ENCODE measurements around the gene NEO1.
A peak's percentile ranks its signal among the peaks of the same experiment; 100 is the strongest.
"Not testable (repeated sequence)": the region's sequence is repeated elsewhere in the genome, so short reads cannot be mapped to it uniquely, and the experiment has no call there.

Gene NEO1

DNA sequence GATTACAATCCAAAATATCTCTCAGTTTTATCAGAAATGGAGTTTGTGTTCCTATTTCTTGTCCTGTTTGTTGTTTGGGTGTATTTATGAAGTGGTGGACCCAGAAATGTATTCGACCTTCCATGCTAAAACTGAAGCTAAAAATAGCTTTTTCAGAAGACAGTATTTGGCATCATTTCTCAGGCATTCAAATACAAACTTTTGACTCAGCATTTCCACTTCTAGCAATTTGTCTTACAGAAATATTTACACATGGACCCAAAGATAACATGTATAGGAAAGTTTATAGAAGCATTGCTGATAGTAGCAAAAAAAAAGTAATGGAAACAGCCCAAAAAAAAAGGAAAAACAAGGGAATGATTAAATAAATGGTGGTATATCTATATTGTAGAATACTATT is 160.2 kb downstream of the NEO1 start:
- DNase-seq = no peak

DNA sequence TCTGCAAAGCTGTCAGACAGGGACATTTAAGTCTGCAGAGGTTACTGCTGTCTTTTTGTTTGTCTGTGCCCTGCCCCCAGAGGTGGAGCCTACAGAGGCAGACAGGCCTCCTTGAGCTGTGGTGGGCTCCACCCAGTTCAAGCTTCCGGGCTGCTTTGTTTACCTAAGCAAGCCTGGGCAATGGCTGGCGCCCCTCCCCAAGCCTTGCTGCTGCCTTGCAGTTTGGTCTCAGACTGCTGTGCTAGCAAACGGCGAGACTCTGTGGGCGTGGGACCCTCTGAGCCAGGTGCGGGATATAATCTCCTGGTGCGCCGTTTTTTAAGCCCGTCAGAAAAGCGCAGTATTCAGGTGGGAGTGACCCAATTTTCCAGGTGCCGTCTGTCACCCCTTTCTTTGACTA is 169.2 kb downstream of the NEO1 start:
- not testable (repeated sequence) for DNase-seq

DNA sequence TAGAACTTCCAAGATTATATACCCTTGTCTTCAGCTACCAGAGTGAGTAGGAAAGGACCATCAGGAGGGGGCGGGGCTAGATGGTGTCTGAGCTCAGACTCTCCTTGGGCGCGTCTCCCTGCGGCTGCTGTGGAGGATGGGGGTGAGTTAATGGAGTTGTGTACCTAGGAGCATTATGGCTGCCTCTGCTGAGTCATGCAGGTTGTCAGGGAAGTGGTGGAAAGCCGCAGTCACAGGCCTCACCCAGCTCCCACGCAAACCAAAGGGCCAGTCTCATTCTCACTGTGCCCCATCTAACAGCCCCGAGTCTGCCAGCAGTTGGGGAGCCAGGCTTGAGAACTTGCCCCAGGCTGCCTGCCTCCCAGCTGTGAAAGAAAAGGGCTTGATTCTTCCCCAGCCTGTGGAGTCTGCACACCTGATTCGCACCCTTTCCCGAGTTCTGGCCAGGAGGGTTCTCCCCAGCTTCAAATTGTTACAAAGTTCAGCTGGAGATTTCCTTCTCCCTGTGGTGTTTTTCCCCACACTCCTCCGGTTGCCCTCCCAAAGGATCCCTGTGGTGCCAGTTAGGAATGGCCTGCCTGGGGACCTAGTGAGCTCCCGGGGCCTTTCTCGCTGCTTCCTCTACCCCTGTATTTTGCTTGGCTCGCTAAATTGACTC is 173.2 kb downstream of the NEO1 start:
- no peak for DNase-seq

DNA sequence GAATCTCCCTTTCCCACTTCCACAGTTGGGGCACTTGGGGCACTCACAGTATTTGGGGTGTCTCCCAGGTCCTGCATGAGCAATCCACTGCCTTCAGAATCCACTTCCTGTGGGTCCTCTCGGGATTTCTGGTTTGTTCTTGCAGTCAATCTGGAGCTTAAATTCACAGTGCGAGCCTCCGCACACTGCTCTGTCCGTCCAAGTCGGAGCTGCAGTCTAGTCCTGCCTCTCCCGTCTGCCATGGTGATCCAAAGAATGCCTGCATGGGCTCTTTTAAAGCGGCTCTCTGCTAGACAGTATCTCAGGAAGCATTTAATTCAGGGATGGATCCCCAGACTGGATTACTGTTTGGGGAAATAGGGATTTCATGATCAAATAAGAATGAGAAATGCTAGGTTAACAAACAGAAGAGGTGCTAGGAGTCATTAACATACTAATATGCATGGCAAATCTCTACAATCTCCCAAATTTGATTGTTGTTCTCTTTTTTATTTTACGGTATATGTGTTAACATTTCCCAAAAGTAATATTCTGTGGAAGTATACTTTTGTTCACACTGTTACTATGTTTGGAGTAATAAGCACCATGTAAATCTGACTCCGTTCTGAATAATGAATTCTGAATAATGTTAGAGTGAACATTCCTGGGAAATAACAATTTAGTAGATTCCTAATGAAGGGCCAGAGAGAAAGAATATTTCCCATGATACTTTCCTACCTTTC is 174.0 kb downstream of the NEO1 start:
- no peak for DNase-seq

DNA sequence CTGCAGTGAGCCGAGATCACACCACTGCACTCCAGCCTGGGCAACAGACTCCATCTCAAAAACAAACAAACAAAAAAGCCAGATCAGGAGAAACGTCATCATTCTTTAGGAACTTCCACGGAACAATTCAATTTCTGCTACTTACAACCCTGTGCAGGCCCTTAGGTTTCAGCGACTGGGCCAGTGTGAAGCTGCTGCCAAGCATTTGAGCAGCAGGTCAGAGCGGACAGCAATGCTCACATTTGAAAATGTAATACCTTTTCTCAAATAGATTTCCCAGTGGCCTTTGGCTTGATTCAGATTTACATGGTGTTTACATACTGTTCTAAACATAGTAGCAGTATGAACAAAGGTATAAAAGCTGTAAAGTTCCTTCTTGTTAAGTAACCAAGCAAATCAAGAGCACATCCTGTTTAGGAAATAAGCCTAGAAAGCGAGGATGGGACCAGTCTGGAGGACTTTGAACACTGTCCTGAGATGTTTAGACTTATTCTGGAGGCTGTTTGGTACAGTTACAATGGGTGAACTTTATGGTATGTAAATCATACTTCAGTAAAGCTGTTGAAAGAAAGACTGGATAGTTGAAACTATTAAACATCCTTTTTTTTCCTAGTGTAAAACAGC is 175.3 kb downstream of the NEO1 start:
- DNase-seq = no peak

DNA sequence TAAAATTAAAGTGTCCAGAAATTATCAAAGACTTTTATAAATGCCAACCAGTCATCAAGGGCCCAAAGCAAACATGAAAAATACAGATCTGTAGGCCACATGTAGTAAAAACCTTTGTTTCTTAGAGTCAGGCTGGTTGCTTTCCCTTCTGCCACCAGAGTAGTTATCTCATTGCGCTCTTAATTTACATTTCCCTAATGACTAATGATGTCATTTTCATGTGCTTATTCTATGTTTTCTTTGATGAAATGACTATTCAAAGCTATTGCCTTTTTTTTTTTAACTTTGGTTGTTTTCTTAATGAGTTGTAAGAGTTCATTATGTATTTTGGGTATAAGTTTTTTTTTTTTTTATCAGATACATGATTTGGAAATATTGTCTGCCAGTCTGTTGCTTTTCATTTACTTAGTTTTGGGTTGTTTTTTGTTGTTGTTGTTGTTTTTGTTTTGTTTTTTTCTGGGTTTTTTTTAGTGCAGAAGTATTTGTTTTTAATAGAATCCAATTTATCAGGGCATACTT is 175.9 kb downstream of the NEO1 start:
- DNase-seq = peak in 1 of 3 experiments; percentile 12

DNA sequence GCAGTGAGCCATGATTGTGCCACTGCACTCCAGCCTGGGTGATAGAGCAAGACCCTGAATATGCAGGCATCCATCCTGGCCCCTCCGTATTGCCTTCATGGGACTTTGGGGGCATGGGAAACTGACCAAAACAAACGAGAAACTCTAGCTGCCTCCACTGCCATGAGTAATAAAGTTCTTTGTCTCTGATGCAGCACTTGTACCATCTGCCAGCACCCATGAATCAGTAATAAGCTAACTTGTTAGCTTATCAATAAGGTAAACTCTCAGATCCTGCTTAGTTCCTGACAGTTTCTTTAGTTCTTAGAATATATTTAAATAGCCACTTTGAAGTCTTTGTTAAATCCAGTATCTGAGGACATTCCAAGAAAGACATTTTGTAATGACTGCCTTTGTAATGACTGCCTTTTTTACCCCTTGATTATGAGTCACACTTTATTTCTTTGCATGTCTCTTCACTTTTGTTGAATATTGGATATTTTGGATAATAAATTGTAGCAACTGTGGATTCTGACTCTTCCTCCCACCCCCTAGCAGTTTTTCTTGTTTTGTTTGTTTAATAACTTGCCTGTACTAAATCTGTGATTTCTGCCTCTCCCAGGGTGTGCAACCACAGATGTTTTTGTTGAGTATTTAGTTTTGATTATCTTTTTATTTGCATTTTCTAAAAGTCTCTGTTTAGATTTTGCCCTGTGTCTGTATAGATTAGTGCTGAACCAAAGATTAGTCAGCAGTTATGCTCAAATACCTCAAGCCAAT is 179.6 kb downstream of the NEO1 start:
- DNase-seq = no peak

DNA sequence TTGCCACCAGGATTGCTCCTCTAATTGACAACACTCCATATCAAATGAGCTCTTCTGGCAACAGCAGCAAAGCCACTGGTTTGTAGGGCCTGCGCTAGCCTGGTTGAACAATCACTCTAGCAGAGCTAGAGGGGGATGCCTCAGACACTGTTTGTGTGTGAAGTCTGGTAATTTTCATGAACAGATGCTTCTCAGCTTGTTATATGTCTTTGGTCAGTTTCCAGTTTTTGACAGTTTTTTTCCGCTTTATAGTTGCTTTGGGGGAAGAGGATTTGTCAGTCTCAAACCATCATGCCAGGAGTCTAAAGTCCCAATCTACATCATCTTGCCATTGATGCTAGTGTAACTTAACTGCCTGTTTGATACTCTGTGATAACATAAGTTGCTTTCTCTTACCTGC is 180.5 kb downstream of the NEO1 start:
- DNase-seq = no peak

DNA sequence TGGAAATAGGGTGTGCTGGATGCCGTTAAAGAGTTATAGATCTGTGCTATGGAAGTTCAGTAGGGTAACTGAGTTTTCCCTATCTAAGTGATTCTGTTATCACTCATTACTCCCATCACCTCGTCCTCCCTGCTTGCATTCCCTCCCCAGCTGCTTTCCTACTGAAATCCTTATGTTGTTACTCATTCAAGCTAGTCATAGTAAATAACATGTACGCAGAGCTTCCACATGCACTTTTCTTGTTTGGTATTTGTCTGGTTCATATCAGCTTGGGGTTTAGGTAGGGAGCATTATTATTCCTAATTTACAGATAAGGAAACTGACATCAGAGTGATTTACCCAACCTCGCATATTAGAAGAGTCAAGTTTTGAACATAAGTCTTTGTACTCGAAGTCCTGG is 181.4 kb downstream of the NEO1 start:
- DNase-seq = no peak

DNA sequence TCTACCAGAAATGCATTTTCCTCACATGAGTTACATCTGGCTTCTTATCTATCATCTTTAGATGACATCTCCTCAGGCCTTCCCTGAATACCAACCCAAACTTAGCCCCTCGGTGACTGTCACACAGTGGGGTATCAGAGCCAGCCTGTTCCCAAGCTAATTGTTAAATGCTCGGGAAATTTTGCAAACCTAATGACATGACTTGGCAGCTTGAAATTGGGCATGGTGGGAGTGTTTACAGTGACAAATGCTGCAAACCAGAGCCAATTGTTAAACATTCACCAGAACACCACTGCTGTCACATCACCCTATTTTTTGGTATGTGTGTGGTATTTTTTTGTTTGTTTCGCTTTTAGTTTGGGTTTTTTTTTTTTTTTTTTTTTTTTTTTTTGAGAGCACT is 185.6 kb downstream of the NEO1 start:
- DNase-seq = no peak

DNA sequence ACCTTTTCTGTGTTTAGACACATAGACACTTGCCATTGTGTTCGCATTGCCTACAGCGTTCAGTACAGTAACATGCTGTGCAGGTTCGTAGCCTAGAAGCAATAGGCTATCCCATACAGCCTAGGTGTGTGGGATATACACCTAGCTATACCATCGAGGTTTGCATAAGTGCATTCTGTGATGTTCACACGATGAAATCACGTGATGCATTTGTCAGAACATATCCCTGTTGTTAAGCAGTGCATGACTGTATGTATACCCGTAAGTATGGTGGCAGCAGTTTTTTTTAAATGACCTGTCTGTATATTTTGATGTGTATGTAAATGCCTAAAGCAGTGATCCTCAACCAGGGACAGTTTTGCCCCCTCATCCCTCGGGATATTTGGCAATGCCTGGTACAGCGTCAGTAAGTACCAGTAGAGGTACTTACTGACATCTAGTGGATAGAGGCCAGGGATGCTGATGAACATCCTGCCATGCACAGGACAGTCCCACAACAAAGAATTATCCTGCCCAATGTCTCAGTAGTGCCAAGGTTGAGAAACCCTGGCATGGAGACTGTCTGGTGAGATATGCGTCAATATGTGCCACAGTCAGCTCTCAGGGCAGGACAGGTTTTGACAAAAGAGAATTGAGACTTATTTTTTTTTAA is 187.4 kb downstream of the NEO1 start:
- no peak for DNase-seq

DNA sequence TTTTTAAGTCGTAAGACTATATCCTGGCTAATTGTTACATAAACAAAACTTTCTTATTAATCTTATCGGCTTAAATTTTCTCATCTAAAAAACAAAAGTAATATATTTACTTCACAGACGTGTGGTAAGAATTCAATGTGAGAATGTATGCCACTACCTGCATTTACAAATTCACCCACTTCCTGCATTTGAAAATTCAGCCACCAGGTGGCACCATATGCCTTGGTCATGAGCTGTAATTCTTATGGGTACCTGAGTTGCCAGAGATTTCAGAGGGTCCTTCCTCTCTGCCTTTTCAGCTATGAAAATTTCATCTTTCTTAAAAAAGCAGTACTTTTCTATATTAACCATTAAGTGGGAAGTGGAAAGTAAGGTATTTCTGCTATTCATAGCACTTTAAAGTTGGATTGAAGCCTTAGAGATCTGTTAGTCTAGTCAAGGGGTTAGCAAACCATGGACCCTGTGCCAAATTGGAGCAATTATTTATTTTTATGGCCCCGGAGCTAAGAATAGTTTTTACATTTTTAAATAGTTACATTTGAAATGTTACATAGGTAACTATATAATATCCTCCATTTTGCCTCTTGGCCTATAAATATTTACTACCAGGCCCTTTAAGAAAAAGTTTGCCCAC is 188.7 kb downstream of the NEO1 start:
- DNase-seq = peak; percentile 66 to 88 (median 73)

DNA sequence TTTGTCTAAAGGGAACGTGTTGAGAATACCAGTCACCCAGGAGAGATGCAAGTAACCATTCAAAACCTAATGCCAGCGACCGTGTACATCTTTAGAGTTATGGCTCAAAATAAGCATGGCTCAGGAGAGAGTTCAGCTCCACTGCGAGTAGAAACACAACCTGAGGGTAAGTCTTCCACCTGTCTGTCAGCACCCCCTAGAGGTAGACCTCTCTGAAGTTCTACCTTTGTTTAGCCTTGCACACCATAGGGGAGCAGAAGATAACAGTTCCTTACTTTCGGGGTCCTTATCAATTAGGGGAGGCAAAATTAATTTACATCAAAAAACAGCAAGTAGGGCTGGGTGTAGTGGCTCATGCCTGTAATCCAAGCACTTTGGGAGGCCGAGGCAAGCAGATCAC is 192.1 kb downstream of the NEO1 start:
- peak in 2 of 3 experiments; percentile 40 to 58 for DNase-seq

DNA sequence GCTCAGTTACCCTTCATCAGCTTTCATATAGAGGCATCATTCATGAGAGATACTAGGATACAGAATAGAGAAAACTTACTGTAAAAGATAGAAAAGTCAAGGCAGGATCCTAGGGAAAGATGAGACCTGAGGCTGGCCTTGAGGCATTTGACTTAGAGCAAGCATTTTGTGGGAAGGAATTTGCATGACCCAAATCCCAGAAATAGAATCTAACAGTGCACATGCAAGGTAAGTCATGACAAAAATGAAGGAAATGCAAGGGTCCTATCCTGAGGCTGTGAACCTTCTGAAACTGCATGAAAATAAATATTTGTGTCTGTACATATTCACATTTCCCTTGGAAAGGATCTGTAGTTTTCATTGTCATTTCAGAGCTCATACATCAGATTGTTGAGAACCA is 194.2 kb downstream of the NEO1 start:
- DNase-seq = no peak

DNA sequence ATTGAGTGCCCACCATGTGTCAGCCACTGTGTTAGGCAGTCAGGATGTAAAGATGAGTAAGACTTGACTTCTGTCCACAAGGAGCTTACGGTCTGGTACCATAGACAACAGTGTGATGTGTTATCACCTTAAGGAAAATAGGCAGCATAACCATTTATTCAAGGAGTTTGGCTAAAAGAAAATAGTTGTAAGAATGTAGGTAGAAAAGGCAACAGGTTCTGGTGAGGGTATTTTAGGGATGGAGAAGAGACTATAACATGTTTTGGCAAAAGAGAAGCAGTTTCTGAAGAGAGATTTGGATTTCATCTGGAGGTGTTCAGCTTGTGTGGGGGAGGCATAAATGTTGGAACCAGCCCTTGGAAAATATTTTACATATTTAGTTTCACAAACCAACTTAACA is 194.6 kb downstream of the NEO1 start:
- no peak for DNase-seq

DNA sequence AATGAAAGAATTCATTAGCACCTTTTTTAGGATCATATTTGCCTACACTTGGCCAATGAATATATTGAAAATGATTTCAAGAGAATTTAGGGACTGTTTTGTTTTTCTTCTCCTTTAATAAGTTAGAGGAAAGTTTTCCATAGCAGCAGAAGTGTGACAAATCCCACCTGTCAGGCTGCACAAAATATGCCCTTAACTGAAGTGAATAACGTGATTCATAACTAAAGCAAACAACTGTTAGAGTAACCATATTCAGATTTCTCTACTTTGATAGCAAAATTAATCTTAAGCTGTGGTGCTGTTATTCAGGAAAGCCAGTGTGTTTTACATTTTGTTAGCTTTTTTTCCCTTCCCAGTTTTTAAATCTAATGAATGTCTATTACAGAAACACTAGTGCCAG is 195.1 kb downstream of the NEO1 start:
- no peak for DNase-seq

DNA sequence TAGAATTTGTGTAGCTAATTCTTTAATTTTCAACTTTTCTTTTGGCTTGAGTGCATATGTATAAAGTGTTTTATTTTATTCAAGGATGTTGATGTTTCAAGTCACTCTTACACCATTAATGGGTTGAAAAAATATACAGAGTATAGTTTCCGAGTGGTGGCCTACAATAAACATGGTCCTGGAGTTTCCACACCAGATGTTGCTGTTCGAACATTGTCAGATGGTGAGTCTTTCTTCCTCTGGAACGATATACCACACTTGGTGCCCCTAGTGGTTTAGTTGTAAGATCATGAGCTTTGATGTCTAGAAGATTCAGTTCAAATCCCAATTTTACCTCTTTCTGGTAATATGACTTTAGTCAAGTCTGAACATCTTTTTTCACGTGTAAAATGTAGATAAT is 197.2 kb downstream of the NEO1 start:
- no peak for DNase-seq

DNA sequence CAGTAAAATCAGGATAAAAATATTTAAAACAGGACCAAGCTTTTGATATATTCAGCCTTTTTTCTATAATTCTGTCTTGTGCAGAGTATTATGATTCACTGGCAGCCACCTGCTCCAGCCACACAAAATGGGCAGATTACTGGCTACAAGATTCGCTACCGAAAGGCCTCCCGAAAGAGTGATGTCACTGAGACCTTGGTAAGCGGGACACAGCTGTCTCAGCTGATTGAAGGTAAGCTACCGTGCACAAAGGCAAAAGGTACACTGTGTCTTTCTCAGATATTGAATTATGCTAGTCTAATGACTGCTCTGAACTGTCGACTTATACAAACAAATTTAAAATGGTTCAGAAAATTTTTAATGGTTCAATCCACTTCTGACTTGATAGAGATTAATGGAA is 202.3 kb downstream of the NEO1 start:
- DNase-seq = no peak

DNA sequence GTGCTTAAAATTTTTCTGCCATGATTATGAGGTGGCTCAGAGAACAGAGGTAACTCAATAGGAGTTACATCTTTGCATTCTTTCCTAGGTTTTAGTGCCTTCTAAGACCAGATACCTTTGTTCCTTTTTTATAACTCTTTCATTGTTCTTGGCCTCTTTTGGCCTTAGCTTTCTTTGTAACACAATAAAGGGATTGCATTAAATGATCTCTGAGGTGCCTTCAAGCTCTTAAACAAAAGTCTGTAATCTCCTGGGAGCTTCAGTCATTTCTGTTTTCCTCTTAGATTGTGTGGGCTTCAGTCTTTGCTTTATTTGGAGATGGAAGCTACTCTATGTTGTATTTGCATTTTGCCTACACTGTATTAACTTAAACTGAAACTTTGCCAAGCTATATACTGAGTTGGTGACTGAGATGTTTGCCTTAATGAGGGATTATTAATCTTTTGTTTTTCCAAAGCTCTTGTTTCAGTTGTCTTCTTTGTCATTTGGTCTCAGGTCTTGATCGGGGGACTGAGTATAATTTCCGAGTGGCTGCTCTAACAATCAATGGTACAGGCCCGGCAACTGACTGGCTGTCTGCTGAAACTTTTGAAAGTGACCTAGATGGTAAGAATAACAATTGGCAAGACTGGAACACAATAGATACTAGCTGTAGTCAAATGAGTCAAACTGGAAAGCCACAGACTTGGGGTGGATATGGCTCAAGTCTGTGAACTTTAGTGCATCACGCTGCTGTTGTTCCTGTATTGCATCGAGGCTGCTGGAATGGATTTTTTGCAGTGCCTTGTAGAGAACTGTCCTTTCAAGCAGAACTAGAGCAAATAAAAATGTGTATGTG is 206.2 kb downstream of the NEO1 start:
- DNase-seq = no peak

DNA sequence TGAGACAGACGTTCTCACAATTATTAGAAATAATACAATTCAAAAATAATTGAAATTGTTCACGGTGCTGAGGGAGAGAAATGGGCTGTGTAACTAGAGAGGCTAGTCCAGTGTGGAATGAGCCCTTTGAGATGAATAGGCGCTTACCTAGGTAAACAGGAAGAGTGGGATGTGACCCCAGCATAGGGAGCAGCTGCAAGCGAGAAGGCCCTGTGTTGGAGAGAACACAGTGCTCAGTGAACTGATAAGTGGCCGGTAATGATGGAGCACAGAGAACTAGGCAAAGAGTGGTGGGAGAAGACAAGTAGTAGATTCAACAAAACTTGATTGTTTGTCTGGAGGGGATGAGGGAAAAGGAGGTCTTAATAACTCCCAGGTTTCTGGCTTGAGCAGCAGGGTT is 212.6 kb downstream of the NEO1 start:
- DNase-seq = peak in 2 of 3 experiments; percentile 60 to 81

DNA sequence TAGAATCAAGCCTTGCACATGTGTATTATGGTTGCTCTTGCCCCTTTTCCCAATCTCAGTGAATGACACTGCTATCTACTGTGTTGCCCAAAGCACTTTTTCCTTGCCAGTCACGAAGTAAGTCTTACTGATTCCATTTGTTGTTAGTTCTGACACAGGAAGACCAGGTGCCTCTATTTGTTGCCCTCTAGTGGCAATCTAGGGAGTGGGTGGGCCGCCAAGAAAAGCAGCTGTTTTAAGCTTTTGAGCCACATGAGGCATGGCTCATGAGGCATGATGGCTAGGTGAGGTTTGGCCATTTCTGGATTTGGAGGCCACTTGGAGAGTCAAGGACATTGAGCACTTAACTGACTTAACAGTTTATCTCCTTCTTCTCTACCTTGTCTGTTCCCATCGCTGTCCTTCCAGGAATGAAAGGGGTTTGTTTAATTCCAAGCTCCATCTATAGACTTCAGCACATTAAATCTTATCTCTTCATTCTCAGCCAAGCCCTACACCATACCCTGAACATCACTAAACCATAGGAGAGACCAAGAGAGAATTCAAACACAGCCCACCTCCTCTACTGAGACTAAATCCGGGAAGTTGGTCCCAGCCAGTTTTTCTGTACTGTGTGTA is 213.4 kb downstream of the NEO1 start:
- peak in 2 of 3 experiments; percentile 44 to 66 for DNase-seq
